Prostate gland (tissue), 2 donors: ENCODE measurements around the gene MPPED2.

Experiments used
- CTCF ChIP-seq, 4 experiments: fragments of 200-600 bp in 2 of 4; fragments of 450-650 bp in 2 of 4; sonication (generic) in 2 of 4; IDR thresholded peaks; 1 replicate in 3 of 4; 2 replicates in 1 of 4; pipeline ENCODE4 v1.5.1; 2016 to 2019; ENCODE audit warnings: antibody characterized with exemption in 4 of 4, mild to moderate bottlenecking in 2 of 4, moderate library complexity in 2 of 4
- POLR2A ChIP-seq: fragments of 450-650 bp; IDR thresholded peaks from one replicate; pipeline ENCODE4 v1.6.1; 2016; ENCODE audit warnings: antibody characterized with exemption, mild to moderate bottlenecking
- POLR2AphosphoS5 ChIP-seq: sonication (generic); formaldehyde crosslinking; IDR thresholded peaks from one replicate; pipeline ENCODE4 v1.6.1; 2017; ENCODE audit warnings: antibody characterized with exemption

GRCh38 chr11:30387891-30388861, 198.0 kb downstream of the MPPED2 start:
- no peak for TF ChIP-seq POLR2A
- TF ChIP-seq CTCF (IDR thresholded peaks at IDR 0.05): no peak
- no peak for TF ChIP-seq POLR2AphosphoS5
